Thyroid gland (tissue), 4 donors: ENCODE results near the gene CFAP126.

Experiments
- POLR2A ChIP-seq, 2 donors: fragments of 450-650 bp; IDR thresholded peaks; one replicate each; pipeline ENCODE4 v1.6.1; 2017; ENCODE audit warnings: antibody characterized with exemption in 2 of 2, mild to moderate bottlenecking in 2 of 2, moderate library complexity in 1 of 2
- TF ChIP-seq, protein P1 (sequence below), 6 experiments: fragments of 200-600 bp in 3 of 6; fragments of 450-650 bp in 3 of 6; sonication (generic) in 3 of 6; IDR thresholded peaks; one replicate each; pipeline ENCODE4 v1.5.1; 2016 to 2019; ENCODE audit warnings: antibody characterized with exemption in 6 of 6, mild to moderate bottlenecking in 2 of 6, inconsistent platforms in 1 of 6, moderate library complexity in 1 of 6

DNA sequence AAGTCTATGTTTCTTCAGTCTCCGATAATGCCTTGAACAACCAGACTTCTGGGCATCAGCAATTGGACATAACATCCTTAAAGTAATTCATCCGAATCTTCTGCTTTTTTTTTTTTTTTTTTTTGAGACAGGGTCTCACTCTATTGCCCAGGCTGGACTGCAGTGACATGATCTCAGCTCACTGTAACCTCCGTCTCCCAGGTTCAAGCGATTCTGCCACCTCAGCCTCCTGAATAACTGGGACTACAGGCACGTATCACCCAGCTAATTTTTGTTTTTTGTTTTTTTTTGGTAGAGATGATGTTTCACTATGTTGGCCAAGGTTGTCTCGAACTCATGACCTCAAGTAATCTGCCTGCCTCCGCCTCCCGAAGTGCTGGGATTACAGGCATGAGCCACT is 23.9 kb upstream of the CFAP126 start:
- TF ChIP-seq, protein P1, sequence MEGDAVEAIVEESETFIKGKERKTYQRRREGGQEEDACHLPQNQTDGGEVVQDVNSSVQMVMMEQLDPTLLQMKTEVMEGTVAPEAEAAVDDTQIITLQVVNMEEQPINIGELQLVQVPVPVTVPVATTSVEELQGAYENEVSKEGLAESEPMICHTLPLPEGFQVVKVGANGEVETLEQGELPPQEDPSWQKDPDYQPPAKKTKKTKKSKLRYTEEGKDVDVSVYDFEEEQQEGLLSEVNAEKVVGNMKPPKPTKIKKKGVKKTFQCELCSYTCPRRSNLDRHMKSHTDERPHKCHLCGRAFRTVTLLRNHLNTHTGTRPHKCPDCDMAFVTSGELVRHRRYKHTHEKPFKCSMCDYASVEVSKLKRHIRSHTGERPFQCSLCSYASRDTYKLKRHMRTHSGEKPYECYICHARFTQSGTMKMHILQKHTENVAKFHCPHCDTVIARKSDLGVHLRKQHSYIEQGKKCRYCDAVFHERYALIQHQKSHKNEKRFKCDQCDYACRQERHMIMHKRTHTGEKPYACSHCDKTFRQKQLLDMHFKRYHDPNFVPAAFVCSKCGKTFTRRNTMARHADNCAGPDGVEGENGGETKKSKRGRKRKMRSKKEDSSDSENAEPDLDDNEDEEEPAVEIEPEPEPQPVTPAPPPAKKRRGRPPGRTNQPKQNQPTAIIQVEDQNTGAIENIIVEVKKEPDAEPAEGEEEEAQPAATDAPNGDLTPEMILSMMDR (IDR thresholded peaks at IDR 0.05), result no peak
- no peak for TF ChIP-seq POLR2A (IDR thresholded peaks at IDR 0.05)
